HCT116 (cell line): ENCODE data around the gene SKA3. TPM values are rescaled to one million over a fixed set of nuclear protein-coding genes. Genes with fewer than 3 reads are reported as not detected.
A peak's percentile ranks its signal among the peaks of the same experiment; 100 is the strongest.

Experiments
- ATAC-seq: fragments of 200-7000 bp; cut with Tn5 transposase; 2 replicates; pipeline ENCODE4 v1.9.1; 2020; ENCODE audit warnings: mild to moderate bottlenecking, moderate library complexity
- BruUV-seq: library from RNA; stranded (reverse); fragments of 400-500 nt; replicated peaks from 2 replicates; lab custom pipeline; 2021; lab: Mats Ljungman, UMichigan
- CTCF ChIA-PET: fragments of 300-600 bp; sonication (Branson Sonifier 250); formaldehyde crosslinking; loops from one replicate; lab custom pipeline; 2021; ENCODE audit warnings: antibody characterized with exemption; lab: Charles Lee
- POLR2A ChIA-PET: fragments of 300-600, 350-600 bp; sonication (Branson Sonifier 250); formaldehyde crosslinking; loops from one replicate; lab custom pipeline; 2021; ENCODE audit warnings: antibody characterized with exemption; lab: Charles Lee
- RAD21 ChIA-PET, 2 experiments: fragments of 300-600 bp; sonication (Branson Sonifier 250); formaldehyde crosslinking; loops; one replicate each; lab custom pipeline; 2023; ENCODE audit warnings: low total read pairs in 2 of 2; ENCODE audit not compliant: uncharacterized antibody in 2 of 2, unreplicated experiment in 2 of 2, low non-redundant PET in 1 of 2; lab: Charles Lee
- DNase-seq: peaks from one replicate; pipeline ENCODE4 v3.0.0-alpha.2; 2010; ENCODE audit warnings: low read depth, low spot score
- H2AFZ ChIP-seq: fragments of 200-600 bp; shearing (Covaris generic), sonication (generic); 2 replicates; pipeline ENCODE4 v1.6.1; 2017; ENCODE audit warnings: low read depth, mixed run types, mixed read lengths, antibody characterized with exemption, low read length; ENCODE audit not compliant: poor library complexity, severe bottlenecking
- H3K27ac ChIP-seq: 2 replicates; pipeline ENCODE4 v1.5.1; 2012; ENCODE audit warnings: low read depth, low read length
- H3K27me3 ChIP-seq: fragments of 200-600 bp; sonication (generic); 2 replicates; pipeline ENCODE4 v1.6.1; 2016; ENCODE audit warnings: mixed run types, low read length, mixed read lengths; ENCODE audit not compliant: insufficient read depth
- H3K36me3 ChIP-seq, 2 experiments: fragments of 200-500 bp in 1 of 2; fragments of 200-600 bp in 1 of 2; sonication (Bioruptor generic) in 1 of 2; sonication (generic) in 1 of 2; 2 replicates each; pipeline versions ENCODE4 v1.5.1 to v1.6.1; 2014 to 2016; ENCODE audit warnings: low read length in 2 of 2, inconsistent platforms in 1 of 2, mixed read lengths in 1 of 2, mixed run types in 1 of 2; ENCODE audit not compliant: insufficient read depth in 2 of 2, control insufficient read depth in 1 of 2
- H3K4me1 ChIP-seq, 2 experiments: fragments of 200-600 bp in 1 of 2; sonication (generic) in 1 of 2; 2 replicates each; pipeline versions ENCODE4 v1.5.1 to v1.6.1; 2012 to 2017; ENCODE audit warnings: low read length in 2 of 2, inconsistent platforms in 1 of 2, mild to moderate bottlenecking in 1 of 2, mixed read lengths in 1 of 2, mixed run types in 1 of 2, moderate library complexity in 1 of 2; ENCODE audit not compliant: insufficient read depth in 2 of 2, control insufficient read depth in 1 of 2
- H3K4me2 ChIP-seq: fragments of 200-600 bp; sonication (generic); 2 replicates; pipeline ENCODE4 v1.6.1; 2017; ENCODE audit warnings: mixed run types, low read length, mixed read lengths
- H3K4me3 ChIP-seq, 2 experiments: fragments of 200-600 bp in 1 of 2; sonication (generic) in 1 of 2; replicated peaks in 1 of 2; 2 replicates each; pipeline ENCODE4 v1.5.1; 2011 to 2016; ENCODE audit warnings: low read length in 2 of 2, control low read depth in 1 of 2, low read depth in 1 of 2, mild to moderate bottlenecking in 1 of 2, mixed read lengths in 1 of 2, mixed run types in 1 of 2
- H3K79me2 ChIP-seq: fragments of 200-600 bp; sonication (generic); 2 replicates; pipeline ENCODE4 v1.6.1; 2017; ENCODE audit warnings: mild to moderate bottlenecking, mixed run types, low read length, moderate library complexity, mixed read lengths; ENCODE audit not compliant: insufficient read depth
- H3K9ac ChIP-seq: fragments of 200-600 bp; sonication (generic); 2 replicates; pipeline ENCODE4 v1.6.1; 2016; ENCODE audit warnings: low read length, mixed read lengths
- H3K9me2 ChIP-seq: fragments of 200-600 bp; sonication (generic), shearing (Covaris generic); 2 replicates; pipeline ENCODE4 v1.6.1; 2017; ENCODE audit warnings: mixed run types, mild to moderate bottlenecking, moderate library complexity; ENCODE audit not compliant: insufficient read depth
- H3K9me3 ChIP-seq, 2 experiments: fragments of 200-500 bp in 1 of 2; fragments of 200-600 bp in 1 of 2; sonication (Bioruptor generic) in 1 of 2; sonication (generic) in 1 of 2; 2 replicates each; pipeline ENCODE4 v1.6.1; 2014 to 2017; ENCODE audit warnings: low read length in 2 of 2, mixed read lengths in 2 of 2, inconsistent platforms in 1 of 2, low read depth in 1 of 2, mild to moderate bottlenecking in 1 of 2, mixed run types in 1 of 2, moderate library complexity in 1 of 2; ENCODE audit not compliant: control insufficient read depth in 1 of 2, insufficient read depth in 1 of 2
- H4K20me1 ChIP-seq: fragments of 200-600 bp; sonication (generic), shearing (Covaris generic); 2 replicates; pipeline ENCODE4 v1.6.1; 2017; ENCODE audit warnings: mixed run types, mild to moderate bottlenecking, moderate library complexity; ENCODE audit not compliant: insufficient read depth
- CTCF ChIP-seq, 3 experiments: fragments of 200-600 bp in 1 of 3; sonication (generic) in 1 of 3; IDR thresholded peaks in 2 of 3; conservative IDR thresholded peaks in 1 of 3; 2 replicates each; pipeline ENCODE4 v1.5.1; 2012 to 2017; ENCODE audit warnings: low read depth in 2 of 3, low read length in 2 of 3, antibody characterized with exemption in 1 of 3, borderline replicate concordance in 1 of 3, control low read depth in 1 of 3, mild to moderate bottlenecking in 1 of 3, mixed read lengths in 1 of 3, mixed run types in 1 of 3, moderate library complexity in 1 of 3; ENCODE audit not compliant: insufficient read depth in 1 of 3
- ELF1 ChIP-seq: IDR thresholded peaks from 2 replicates; pipeline ENCODE4 v1.6.1; 2012; ENCODE audit warnings: low read depth, borderline replicate concordance
- EZH2 ChIP-seq: fragments of 200-600 bp; sonication (generic); IDR thresholded peaks from 2 replicates; pipeline ENCODE4 v1.6.1; 2017; ENCODE audit warnings: antibody characterized with exemption, mixed run types
- EZH2phosphoT487 ChIP-seq: fragments of 200-600 bp; IDR thresholded peaks from 2 replicates; pipeline ENCODE4 v1.6.1; 2018; ENCODE audit warnings: antibody characterized with exemption, borderline replicate concordance
- FOSL1 ChIP-seq: IDR thresholded peaks from 2 replicates; pipeline ENCODE4 v1.6.1; 2012; ENCODE audit warnings: low read depth
- JUND ChIP-seq: IDR thresholded peaks from 2 replicates; pipeline ENCODE4 v1.6.1; 2012
- POLR2AphosphoS5 ChIP-seq: IDR thresholded peaks from 2 replicates; pipeline ENCODE4 v1.6.1; 2011; ENCODE audit warnings: mild to moderate bottlenecking, low read depth, low read length, moderate library complexity
- RAD21 ChIP-seq: IDR thresholded peaks from 2 replicates; pipeline ENCODE4 v1.6.1; 2012; ENCODE audit warnings: low read depth, mild to moderate bottlenecking
- SP1 ChIP-seq: IDR thresholded peaks from 2 replicates; pipeline ENCODE4 v1.6.1; 2012; ENCODE audit warnings: low read depth
- TCF7L2 ChIP-seq: IDR thresholded peaks from 2 replicates; pipeline ENCODE4 v1.7.0; 2011; ENCODE audit warnings: borderline replicate concordance, inconsistent platforms; ENCODE audit not compliant: insufficient read depth, insufficient read length; ENCODE audit errors: extremely low read depth
- YY1 ChIP-seq: IDR thresholded peaks from 2 replicates; pipeline ENCODE4 v1.6.1; 2011; ENCODE audit warnings: low read length, low read depth, moderate library complexity, mild to moderate bottlenecking; ENCODE audit not compliant: insufficient replicate concordance; ENCODE audit errors: extremely low read depth
- ZFX ChIP-seq: fragments of 450-650 bp; IDR thresholded peaks from 2 replicates; pipeline ENCODE4 v1.6.1; 2017
- intact Hi-C: fragments of 100-400 bp; cut with micrococcal nuclease; formaldehyde crosslinking; loops from 2 replicates; pipeline ENCODE4 v1.10.0; 2022
- total RNA-seq: library from RNA; stranded (reverse); gene quantifications from one replicate; pipeline ENCODE4 v1.2.1, GENCODE V29; 2021; ENCODE audit not compliant: unreplicated experiment
- TF ChIP-seq, protein P1 (sequence below): IDR thresholded peaks from 2 replicates; pipeline ENCODE4 v1.6.1; 2012; ENCODE audit warnings: low read depth

SKA3 gene
- total RNA-seq, 1 experiment from 2014 or later, result 43.3 TPM

DNA sequence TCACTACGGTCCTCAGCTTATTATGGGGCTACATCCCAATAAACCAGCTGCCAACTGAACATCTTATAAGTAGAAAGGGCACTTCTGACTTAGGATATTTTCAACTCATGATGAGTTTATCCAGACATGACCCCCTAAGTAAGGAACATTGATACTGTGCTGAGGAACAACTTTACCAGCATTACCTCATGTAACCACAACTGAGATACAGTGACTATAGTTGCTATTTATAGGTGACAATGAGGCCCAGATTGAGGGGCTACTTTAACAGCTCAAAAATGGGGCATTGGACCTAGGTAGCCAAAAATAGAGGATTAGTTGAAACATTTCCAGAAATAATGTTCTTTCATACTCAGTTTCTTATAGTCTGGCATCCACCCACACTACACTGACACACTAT, 26.8 kb downstream of the SKA3 start:
- no peak overlapping the region for H3K27ac ChIP-seq
- H3K9me2 ChIP-seq, result no peaks in the 10 kb centered on the region
- peaks cover 22% of the 10 kb centered on the region for H3K79me2 ChIP-seq
- ChIA-PET POLR2A (interaction anchor here (2.1 kb wide), 1 partner anchor 27 kb away, joined by 7 read pairs; the partner anchor contains the start of genes MRPL57 and SKA3), RAD21 (no interaction called here), CTCF (no interaction called here)
- H3K4me1 ChIP-seq, result no peaks in the 10 kb centered on the region
- peaks cover 17 to 21% of the 10 kb centered on the region in 2 experiments; a peak in 3 of 4 replicates for H3K36me3 ChIP-seq
- no peaks in the 10 kb centered on the region for H3K27me3 ChIP-seq
- no peak overlapping the region for H2AFZ ChIP-seq
- TF ChIP-seq POLR2AphosphoS5 (no peak), CTCF (IDR thresholded peaks at IDR 0.05 in 2 of 3, conservative IDR thresholded peaks at IDR 0.05 in 1 of 3; ENCODE audit: borderline replicate concordance in 1 of 3, insufficient read depth in 1 of 3, low read depth in 2 of 3, low read length in 2 of 3) (no peak), ELF1 (no peak), SP1 (no peak), RAD21 (no peak), EZH2 (no peak), YY1 (no peak), EZH2phosphoT487 (no peak), ZFX (no peak), JUND (no peak), TCF7L2 (no peak), FOSL1 (no peak)
- TF ChIP-seq, protein P1, sequence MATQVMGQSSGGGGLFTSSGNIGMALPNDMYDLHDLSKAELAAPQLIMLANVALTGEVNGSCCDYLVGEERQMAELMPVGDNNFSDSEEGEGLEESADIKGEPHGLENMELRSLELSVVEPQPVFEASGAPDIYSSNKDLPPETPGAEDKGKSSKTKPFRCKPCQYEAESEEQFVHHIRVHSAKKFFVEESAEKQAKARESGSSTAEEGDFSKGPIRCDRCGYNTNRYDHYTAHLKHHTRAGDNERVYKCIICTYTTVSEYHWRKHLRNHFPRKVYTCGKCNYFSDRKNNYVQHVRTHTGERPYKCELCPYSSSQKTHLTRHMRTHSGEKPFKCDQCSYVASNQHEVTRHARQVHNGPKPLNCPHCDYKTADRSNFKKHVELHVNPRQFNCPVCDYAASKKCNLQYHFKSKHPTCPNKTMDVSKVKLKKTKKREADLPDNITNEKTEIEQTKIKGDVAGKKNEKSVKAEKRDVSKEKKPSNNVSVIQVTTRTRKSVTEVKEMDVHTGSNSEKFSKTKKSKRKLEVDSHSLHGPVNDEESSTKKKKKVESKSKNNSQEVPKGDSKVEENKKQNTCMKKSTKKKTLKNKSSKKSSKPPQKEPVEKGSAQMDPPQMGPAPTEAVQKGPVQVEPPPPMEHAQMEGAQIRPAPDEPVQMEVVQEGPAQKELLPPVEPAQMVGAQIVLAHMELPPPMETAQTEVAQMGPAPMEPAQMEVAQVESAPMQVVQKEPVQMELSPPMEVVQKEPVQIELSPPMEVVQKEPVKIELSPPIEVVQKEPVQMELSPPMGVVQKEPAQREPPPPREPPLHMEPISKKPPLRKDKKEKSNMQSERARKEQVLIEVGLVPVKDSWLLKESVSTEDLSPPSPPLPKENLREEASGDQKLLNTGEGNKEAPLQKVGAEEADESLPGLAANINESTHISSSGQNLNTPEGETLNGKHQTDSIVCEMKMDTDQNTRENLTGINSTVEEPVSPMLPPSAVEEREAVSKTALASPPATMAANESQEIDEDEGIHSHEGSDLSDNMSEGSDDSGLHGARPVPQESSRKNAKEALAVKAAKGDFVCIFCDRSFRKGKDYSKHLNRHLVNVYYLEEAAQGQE, result no peak
- peaks cover 8% of the 10 kb centered on the region; the same call in 1 of the 2 replicates for H4K20me1 ChIP-seq
- ATAC-seq, result peak; percentile 33; the same call in 1 of the 2 replicates
- intact Hi-C loops, result no loop called here
- H3K9me3 ChIP-seq, result no peaks in the 10 kb centered on the region
- no peak overlapping the region for H3K4me3 ChIP-seq
- H3K9ac ChIP-seq, result no peak overlapping the region
- H3K4me2 ChIP-seq, result no peak overlapping the region
- no peak for DNase-seq
- no TSS peak for BruUV-seq
